Daoy (cell line): Measurements from ENCODE around the gene SH3RF2. TPM values are rescaled to one million over a fixed set of nuclear protein-coding genes. Genes with fewer than 3 reads are reported as not detected.
A peak's percentile ranks its signal among the peaks of the same experiment; 100 is the strongest.

Experiments
- DNase-seq: peaks from one replicate; pipeline ENCODE4 v3.0.0-alpha.2; 2015; ENCODE audit warnings: low read depth
- total RNA-seq: library from RNA; depleted of rRNA; stranded (reverse); fragments of >200 nt; shearing (Covaris generic); gene quantifications from 2 replicates; pipeline ENCODE4 v1.2.3, GENCODE V29; 2014

The SH3RF2 gene
- total RNA-seq, 1 experiment from 2014 or later, result 11.9 TPM

DNA sequence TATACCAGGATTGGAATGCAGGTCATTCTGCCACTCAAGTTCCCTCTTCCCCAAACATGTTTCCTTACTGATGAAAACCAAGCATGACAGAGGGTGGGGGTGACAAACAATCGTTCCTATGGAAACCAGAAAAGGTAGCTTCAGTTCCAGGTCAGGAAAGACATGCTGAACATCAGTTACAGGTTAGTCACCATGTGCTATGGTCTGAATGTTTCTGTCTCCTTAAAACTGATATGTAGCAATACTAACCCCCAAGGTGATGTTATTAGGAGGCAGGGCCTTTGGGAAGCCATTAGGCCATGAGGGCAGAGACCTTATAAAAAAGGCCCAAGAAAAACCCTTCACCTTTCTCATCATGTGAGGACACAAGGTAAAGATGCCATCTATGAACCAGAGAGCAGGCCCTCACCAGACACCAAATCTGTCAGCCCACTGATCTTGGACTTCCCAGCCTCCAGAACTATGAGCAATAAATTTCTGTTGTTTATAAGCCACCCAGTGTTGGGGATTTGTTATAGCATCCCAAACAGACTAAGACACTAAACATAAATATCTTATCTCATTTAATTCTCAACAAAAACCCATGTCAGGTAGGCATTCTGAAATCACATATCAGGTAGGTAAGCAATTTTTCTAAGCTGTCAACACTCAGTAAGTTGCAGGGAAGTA is 15.7 kb upstream of the SH3RF2 start:
- no peak for DNase-seq

DNA sequence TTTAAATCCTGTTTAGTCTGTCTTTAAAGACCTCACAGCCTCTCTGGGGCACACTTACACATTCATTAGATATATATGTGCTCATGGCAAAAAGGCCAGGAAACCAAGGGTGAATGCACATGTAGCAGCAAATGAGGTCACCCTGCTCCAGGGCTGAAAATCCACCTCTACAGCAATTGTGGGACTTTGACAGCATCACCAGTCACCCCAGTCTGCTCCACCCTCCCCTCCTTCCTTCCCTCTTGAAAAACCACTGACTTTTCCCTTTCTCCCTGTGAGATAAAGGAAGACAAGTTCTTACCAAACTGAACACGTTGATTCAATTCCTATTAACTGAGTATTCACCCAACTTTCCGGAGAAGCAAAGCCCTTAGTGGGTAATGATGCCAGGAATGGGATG is 15.2 kb upstream of the SH3RF2 start:
- peak; percentile 84 for DNase-seq

DNA sequence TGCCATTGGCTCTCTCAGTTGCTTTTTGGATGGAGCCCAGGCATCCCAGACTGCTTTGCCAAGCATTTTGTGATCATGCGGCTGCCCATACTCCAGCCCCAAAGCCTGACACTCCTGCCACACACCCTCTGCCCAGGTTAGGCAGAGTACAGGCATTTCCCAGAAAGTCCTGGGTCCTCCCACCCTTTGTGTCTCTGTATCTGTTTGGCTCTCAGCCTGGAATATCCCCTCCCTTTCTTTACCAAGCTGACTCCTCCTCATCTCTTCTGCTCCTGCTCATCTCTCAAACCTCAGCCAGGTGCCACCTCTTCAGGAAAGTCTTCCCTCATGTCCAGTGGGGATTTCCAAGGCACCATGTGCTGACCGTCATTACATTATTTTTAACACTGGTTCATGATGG is 14.3 kb upstream of the SH3RF2 start:
- DNase-seq, result no peak

DNA sequence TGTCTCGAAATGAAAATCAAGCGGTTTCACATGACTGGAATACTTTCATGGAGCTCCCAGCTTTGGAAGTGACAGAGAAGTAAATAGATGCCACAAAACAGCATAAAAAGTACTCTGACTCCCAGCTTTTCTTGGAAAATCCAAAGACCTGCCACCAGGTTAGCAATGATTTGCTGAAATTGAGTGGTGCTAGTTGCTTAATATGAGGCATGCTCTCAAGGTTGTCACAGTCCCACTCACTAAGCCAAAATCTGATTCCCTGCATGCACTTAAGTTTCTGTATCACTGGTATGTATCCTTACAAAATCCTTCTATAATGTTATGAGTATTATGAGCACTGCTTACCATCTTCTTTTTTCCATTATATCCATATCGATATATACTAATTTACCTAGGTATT is 13.0 kb upstream of the SH3RF2 start:
- DNase-seq, result no peak

DNA sequence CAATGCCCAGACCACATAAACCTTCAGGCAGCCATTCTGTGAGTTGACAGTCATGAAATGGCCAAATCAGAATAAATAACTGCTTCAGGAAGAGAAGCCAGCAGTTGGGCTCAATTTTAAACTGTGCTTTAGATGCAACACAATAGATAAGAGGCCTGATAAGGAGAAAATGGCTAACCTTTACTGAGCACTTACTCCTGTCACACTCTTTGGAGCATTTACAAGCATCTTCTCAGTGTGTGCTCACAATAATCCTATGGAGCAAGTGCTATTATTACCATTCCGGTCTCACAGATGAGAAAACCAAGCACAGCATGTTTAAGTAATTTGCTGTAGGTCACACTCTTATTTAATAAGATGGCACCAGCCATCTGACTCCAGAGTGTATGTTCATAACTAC is 11.5 kb upstream of the SH3RF2 start:
- no peak for DNase-seq

DNA sequence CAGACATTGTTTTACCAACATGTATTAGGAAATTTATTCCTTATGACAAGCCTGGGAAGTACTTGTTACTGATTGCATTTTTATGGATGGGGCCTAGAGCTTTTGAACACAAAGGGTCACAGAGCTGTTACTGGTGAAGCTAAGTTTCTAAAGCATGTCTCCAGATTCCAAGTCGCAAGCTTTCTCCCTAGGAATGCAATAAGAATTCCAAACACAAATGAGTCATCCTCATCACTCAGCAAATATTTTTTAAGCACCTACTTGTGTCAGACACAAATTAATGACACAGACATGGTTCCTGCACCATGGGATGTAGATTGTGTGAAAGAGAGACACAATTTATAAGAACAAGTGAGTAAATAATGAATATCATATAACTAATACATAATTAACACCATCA is 11.0 kb upstream of the SH3RF2 start:
- DNase-seq, result peak; percentile 81

DNA sequence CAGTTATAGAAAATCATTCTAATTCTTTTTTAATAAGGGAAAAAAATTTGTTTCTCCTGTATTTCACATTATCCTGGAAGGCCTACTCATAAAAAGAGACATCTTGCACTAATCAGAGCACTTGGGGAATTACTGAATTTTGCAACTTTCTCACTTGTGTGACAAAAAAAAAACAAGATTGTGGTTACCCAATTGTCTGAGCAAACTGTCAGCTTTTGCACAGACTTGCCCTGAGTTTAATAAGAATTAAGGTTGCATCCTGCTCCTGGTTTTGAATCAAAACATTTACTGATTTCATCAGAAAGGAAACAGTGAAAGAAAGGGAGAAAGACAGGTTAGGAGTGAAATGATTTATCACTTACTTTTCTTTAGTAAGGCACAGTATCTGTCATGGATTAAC is 10.6 kb upstream of the SH3RF2 start:
- no peak for DNase-seq

DNA sequence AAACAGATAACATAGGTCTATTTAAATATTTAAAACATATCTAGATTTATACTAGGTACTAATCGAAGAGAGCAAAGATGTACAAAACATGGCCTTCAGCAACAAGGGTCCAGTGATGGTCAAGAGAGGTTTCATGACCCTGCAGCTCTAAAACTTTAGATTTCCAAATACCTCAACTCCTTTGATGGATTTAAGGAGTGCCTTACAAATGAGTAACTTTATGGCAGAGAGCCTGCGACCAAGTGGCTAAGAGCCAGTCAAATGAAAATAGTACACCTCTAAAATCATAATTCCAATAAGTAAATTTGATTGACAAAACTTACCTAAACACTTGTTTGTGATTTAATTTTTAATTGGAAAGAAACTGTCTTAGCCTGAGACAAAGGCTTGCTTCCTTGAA is 4.7 kb upstream of the SH3RF2 start:
- no peak for DNase-seq

DNA sequence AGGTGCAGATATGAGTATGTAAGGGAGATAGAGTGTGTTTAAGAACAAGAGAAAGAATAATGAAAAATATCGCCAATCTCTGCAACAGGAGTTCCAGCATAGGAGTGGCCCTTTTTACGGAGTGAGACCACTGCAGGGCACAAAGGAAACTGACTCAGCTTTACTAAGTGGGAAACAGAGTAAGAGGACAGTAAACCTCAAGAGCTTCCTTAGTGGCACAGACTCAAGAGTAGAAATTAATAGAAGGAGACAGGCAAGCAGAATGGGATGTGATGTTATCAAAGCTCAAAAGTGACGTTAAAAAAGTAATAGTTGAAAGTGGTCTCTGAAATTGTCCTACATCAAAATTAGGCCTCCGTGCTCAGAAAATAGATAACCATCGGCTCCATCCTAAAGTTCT is 2.1 kb upstream of the SH3RF2 start:
- peak; percentile 54 for DNase-seq

DNA sequence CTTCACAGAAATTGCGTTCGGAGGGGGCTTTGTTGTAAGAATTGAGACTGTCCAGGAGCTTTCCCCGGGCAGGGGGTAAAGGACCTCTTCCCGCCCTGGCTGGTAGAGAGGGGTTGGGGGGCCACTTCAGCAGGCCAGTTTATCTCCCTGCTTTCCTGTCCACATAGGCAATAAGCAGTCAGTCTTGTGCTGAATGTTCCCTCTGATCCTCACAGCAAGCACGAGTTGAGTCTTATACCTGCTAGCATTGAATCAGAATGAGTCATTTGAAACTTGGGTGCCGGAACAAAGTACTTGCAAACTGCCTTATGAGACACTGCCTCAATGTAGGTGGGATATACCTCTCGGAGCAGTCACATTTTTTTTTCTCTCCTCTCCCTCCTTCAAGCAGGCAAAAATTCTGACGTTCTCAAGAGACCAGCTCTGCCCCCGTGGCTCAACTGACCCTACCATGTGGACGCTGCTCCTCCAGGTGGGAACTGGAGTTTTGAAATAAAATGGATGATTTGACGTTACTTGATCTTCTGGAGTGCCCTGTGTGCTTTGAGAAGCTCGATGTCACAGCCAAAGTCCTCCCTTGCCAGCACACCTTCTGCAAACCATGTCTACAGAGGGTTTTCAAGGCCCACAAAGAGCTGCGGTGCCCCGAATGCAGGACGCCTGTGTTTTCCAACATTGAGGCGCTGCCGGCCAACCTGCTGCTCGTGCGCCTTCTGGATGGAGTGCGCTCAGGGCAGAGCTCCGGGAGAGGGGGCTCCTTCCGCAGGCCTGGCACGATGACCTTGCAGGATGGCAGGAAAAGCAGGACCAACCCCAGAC is 1.3 kb downstream of the SH3RF2 start:
- peak; percentile 83 for DNase-seq

DNA sequence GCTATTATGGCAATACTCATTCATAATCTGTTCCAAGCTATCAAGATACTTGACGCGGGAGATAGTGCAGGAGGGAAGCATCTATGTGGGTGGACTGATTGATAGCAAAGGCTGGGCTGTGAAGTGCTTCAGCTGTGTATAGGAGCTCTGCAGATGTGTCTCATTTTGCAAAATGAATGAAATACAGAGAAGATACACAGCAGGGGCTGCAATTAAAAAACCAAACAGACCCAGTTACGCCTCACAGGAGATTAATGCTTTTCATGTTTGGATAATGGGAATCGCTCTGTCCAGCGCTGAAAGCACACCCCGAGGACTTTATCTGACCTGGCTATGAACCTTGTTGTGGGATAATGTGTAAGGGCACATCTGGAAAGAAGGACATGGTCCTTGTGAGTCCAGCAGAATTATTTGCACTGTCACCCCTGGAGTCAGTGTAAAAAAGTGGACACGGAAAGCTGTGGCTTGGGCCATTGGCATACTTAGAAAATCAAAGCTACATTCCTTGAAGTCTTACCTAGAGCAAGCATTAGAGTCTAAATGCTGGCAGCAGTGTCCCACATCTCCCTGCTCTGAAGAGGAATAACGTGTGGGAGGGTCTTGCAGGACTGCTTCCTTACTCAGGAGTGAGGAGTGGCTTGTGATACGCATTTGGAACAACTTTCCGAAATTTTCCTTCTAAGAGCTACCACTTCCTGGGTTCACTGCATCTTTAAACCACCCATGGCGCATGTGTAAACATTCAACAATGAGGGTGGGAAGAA is 2.6 kb downstream of the SH3RF2 start:
- peak; percentile 61 for DNase-seq

DNA sequence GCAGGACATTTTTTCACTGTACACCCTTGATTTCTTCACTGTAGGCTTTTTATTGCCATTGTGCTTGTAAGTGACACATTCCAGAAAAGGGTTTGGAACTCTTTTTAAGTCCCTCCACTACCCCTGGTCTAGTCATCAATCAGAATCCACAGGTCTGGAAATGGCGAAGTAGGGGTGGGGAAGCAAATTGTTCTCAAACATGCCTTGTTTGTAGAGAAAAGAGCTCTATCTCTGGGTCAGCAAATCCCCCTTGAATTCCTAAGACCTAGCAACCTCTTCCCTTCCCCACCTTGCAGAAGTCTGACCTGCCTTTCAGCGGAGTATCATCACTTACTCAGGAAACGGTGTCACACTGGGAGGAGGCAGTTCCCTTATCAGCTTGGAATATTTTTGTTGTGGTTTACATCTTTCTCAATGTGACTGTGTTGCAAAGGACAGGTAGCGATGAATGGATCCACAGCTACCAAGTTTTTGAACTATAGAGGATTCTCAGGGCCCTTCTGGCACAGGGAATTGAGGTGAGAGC is 3.2 kb downstream of the SH3RF2 start:
- peak; percentile 15 for DNase-seq

DNA sequence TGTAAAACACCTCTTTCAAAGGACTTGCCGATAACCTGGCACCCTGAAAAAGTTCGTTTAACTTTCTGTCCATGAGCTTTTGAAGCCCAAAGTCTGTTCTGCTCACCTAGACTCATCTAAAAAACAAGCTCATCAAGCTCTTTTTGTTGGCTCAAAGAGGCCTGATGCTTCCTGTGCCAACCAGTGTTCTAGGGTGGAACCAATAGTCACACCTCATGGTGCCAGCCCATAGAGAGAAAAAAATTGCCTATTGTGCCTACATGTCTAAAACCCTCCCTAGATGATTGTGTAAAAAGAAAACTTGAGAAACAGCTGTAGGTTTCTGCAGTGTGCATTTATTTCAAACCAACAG is 4.7 kb downstream of the SH3RF2 start:
- DNase-seq, result no peak

DNA sequence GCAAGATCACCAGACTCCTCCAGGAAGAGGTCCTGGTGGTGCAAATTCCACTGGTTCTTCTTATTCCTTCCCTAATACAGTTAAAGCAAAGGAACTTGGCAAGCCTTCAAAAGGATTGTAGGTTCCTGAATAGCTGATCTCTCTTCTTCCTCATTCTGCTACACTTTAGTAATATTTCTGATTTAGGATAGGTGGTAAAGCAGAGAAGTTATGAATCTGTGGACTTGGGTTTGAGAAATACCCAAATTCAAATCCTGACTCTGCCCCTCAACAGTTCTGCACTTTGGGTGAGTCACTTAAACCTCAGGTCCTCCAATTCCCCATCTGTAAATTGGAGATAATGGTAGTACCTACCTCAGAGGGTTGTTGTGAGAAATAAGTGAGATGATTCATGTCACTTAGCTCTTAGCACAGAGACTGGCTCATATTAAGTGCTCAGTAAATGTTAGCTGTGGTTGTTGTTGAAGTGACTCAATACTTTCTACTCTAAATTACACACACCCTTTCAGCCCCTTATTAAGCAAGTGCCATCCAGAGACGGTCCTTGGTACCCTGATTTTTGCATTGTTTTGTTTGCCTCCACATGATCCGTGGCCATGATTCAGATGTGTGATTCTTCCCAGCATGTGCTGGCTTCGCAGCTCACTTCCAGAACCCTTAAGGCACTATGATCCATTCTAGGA is 5.2 kb downstream of the SH3RF2 start:
- peak; percentile 90 for DNase-seq

DNA sequence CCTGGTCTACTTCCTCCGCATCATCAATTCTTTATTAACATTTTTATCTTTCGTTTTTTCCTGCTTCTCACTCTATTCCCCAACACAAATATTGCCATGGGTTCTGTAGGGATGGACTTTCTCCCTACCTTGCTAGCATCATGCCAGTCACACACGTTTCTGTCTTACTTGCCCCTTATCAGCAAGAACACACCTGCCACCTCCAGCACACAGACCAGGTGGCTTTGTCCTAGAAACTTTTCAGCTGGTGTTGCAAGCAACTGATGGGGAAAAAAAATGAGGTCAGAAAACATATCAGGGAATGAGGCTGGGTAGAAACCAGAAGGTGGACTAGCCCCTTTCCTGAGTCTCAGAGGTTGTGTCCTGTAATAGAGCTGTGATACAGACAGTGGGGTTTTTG is 5.8 kb downstream of the SH3RF2 start:
- DNase-seq, result no peak

DNA sequence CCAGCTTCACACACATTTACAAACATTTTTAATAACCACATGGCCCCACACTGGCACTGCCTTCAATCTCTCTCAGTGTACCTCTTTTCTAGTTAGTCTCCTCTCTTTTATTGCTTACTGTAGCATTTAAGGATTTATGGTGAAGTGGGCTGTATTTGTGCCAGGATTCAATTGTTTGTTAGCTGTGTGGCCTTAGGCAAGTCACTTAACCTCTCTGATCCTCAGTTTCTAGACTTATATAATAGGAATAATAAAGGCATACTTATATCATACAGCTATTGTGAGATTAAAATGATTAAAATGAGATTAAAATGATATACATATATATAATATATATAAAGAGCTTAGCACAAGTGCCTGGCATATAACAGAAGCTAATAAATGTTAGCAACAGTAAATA is 6.4 kb downstream of the SH3RF2 start:
- DNase-seq, result no peak

DNA sequence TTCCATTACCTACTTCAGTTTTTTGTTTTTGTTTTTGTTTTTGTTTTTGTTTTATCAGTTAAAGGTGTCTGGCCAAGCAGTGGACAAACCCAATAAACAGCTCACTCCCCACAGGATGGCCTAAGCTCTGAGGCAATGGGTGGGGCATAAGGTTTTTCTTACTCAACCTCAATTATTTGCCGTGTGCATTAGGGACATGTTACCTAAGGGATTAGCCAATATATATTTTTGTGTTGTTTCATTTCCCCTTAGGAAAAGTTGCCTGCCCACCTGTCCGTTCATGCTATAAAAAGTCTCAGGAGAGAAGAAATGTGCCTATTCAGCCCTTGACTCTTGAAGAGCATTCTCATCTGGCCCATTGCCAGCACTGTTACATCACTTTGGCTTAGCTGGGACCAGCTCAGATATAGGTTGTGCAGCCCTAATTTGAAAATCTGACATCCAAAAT is 7.3 kb downstream of the SH3RF2 start:
- DNase-seq, result peak; percentile 72

DNA sequence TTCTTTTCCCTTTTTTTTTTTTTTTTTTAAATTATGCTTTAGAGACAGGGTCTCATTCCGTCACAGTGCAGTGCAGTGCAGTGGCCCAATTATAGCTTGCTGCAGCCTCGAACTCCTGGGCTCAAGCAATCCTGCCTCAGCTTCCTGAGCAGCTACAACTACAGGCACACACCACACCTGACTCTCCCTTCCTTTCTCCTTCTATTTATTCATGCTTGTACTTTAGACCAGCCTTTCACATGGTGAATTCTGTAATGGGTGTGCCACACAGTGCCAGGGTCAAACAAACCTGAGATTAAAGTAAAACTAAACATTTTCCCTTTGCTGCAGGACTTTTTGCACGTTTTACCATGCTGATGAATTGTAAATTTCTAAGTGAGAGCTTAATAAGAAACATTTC is 8.0 kb downstream of the SH3RF2 start:
- no peak for DNase-seq

DNA sequence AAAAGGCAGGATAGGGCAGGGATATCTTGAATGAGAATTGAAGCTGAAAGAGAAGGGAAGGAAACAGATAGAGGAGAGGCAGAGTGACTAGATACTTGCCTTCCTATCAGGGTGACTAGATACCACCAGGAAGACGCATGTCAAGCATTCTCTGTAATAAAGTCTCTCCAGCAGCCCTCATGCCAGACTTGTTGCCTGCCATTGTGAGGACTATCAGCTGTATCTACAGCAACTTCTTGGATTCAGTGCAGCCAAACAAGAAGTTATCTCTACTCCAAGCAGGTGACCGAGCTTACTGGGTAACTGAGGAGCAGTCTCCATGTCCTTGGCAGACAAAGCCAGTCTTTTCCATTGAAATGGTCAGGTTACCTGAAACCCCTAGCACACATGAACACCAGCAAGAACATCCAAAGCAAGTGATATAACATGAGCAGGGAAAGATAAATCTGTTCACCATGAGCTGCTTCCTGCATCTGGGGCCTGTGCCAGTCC is 9.3 kb downstream of the SH3RF2 start:
- DNase-seq, result no peak

DNA sequence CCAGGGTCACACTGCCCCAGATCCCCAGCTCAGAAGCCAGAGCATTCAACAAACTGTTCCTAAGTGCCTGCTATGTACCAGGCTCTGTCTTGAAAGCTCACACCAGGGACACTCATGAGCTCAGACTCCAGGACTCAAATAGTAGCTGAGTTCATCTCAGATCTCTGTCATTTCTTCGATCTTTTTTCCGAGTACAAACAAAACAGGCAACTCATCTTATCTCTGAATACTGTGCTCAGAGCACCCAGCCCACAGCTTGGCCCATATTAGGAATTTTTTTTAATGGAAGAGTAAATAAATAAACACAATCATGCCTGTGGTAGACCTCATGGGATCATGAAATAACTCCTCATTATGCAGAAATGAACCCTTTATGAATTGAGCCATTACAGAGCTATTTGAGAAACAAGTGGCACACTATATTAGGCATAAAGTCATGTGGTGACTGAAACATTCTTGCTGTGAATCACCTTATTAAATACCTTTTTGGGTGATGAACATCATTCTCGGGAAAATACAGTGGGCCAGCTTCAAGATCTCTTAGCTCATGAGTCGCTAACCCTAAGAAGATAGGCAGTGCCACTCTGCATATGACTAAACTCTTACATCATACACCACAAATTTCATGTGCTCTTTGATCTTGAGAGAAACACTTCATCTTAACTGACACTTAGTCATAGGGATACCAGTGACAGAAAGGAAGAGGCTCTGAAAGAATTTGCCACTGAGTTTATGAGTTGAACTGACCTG is 9.9 kb downstream of the SH3RF2 start:
- peak; percentile 91 for DNase-seq

DNA sequence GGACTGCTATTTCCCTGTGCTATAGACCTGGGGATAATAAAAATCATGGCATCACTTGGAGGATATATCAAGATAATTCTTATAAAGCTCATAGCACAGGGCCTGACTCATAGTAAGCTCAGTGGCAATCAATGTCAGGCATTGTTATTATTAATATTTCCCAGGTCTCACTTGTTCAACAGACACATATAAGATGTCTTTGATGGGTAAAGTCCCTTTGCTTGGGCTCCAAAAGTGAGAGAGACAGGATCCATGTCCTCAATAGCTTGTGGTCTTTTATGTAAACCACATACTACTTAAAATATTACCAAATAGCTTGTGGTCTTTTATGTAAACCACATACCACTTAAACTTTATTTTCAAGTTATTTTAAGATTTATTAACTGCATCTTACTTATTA is 11.2 kb downstream of the SH3RF2 start:
- DNase-seq, result no peak
